Hematopoietic multipotent progenitor cell treated with erythropoietin and hydrocortisone succinate and interleukin-3 and kit ligand, for 15 days (in vitro differentiated cells): ENCODE data around the gene HDAC1.
"Not testable (repeated sequence)": the region's sequence is repeated elsewhere in the genome, so short reads cannot be mapped to it uniquely, and the experiment has no call there.

ENCODE experiments used
- DNase-seq: peaks from one replicate; pipeline ENCODE4 v3.0.0-alpha.2; 2015; ENCODE audit warnings: low spot score

The HDAC1 gene

DNA sequence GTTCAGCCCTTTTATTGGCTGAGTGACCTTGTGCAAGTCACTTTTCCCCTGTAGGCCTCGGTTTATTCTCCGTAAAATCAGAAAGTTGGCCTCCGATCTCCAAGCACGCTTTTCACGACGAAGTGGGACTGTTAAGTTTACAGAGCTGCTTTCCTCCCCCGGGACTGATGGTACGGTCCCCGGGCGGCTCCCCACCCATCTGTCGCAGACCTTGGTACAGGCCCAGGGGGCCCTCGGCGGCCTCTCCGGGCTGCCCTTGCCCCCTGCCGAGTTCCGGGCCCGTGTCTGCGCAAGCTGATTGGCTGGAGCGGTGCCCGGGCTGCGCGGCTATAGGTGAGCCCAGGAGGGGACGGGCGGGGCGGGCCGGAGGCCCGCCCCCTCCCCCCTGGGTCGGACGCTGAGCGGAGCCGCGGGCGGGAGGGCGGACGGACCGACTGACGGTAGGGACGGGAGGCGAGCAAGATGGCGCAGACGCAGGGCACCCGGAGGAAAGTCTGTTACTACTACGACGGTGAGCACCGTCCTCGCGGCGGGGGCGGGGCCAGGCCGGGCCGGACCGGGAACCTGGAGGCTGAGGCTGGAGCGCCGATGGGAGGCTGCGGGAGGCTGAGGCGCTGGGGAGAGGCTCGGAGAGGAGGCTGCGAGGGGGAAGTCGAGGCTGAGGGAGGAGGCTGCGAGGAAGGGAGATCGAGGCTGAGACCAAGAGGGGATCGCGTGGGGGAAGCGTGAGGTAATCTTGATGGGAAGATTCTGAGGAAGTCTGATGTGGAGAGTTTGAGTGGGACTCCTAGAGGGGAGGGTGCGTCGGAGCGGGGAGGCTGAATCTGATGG lies at the start of gene HDAC1:
Gene HDAC1 (plus strand): TSS at position 376 of the 831 bp plus-strand sequence. CDS start 87 bp downstream, at position 463.
- DNase-seq = peak; percentile 97

DNA sequence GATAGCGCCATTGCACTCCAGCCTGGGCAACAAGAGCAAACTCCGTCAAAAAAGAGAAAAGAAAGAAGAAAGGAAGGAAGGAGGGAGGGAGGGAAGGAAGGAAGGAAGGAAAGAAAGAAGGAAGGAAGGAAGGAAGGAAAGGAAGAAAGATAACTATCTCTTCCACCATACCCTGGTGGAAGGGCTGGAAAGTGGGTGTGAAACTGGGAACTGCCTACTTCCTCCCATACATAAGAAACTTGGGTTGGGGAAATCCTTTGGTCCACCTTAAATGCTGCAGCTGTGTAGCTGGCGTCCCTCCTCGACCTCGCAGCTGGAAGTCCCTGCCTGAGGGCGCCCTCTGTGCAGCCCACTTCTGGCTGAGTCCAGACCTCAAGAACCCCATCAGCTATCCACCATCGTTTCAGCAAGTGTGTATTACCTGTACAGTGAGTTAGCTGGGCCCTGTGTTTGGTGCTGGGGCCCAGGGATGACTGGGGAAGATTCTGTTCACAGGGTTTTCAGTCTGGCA lies 49.5 kb upstream of the HDAC1 start:
- no peak for DNase-seq

DNA sequence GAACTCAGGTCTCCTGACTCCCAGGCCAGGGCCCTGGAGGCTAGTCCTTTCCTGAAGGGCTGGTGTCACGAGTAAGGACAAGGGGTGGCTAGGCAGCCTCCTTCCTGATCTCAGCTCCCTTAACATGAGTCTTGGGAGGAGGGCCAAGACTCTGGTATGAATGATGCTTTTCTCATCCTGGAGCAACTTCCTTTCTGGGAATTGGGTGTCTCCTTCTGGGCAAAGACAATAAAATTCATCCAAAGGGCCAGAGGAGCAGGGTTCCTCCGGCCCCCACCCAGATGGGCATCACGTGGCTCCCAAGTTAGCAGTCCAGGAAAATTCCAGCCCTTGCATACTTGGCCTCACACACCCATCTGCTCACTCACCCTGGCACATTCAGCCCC lies 45.0 kb upstream of the HDAC1 start, which contains the start of gene FAM167B:
Gene FAM167B (plus strand): TSS at position 335 of the 386 bp plus-strand sequence. CDS start 200 bp downstream, outside the sequence.
- no peak for DNase-seq

DNA sequence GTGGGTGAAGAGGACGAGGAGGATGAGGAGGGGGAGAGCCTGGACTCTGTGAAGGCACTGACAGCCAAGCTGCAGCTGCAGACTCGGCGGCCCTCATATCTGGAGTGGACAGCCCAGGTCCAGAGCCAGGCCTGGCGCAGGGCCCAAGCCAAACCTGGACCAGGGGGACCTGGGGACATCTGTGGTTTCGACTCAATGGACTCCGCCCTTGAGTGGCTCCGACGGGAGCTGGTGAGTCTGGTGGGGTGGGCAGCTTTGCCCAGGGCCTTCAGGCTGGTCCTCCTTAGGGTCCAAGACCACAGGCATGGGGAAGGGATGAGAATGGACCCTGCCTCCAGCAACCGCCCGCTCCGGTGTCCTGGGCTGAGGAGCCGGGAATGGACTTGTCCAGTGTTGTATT lies 44.4 kb upstream of the HDAC1 start:
- DNase-seq = no peak

DNA sequence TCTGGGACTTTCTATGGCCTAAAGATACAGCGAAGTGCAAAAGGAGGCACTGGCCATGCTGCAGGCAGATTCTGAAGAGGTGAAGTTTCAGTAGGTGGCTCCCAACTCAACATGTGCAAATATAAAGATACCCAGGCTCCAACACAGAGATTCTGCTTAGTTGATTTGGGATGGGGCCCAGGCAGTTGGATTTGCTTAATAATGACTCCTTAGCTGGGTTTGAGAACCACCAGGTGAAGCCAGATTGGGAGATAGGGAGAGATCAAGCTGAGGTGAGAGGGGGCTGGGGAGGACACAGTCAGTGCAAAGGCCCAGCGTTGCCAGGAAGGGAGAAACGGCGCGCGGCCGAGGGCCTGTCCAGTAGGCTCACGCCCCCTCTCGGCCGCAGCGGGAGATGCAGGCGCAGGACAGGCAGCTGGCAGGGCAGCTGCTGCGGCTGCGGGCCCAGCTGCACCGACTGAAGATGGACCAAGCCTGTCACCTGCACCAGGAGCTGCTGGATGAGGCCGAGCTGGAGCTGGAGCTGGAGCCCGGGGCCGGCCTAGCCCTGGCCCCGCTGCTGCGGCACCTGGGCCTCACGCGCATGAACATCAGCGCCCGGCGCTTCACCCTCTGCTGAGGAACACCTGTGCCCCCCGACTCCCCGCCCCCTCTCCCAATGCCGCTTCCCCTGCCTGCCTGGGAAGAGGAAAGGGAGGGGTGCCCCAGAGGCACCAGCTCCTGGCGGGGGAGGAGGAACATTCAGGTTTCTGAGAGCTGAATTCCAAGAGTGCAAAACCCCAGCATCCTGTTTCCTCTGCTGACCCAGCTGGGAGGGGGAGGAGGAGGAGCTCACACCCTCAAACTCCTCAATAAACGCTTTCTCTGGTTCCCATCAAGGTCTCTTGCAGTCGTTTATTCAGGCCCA lies 43.6 kb upstream of the HDAC1 start:
- peak; percentile 75 for DNase-seq

DNA sequence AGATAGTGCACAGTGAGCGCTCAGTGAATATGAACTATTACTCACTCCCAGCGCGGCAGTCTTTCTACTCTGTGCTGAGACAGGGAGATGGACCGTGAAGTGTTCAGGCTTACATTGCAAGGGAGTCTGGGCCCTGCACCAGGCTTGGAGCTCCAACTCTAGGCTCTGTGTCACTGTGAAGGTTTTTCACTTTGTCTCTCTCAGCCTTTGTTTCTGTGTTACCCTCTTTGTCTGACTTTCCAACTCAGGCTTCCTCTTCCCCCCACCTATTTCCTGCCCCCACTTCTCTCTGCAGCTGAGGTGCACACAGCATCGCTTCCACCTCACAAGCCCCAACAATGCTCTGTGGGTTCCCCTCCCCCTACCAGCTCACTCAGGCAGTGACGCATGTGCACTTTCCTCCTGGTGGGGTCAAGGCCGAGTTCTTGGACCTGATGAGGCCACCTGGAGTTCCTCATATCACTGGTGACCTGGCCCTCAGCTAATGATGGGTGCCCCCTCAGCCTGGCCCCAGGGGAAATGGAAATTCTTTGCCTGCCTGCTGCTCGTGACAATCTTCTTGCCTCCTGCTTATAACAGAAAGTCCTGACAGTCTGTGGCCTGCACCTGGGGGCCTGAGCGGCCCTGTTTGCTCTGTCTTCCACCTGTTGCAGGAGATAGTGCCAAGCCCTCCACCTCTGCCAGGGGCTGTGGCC lies 41.9 kb upstream of the HDAC1 start:
- DNase-seq = no peak

DNA sequence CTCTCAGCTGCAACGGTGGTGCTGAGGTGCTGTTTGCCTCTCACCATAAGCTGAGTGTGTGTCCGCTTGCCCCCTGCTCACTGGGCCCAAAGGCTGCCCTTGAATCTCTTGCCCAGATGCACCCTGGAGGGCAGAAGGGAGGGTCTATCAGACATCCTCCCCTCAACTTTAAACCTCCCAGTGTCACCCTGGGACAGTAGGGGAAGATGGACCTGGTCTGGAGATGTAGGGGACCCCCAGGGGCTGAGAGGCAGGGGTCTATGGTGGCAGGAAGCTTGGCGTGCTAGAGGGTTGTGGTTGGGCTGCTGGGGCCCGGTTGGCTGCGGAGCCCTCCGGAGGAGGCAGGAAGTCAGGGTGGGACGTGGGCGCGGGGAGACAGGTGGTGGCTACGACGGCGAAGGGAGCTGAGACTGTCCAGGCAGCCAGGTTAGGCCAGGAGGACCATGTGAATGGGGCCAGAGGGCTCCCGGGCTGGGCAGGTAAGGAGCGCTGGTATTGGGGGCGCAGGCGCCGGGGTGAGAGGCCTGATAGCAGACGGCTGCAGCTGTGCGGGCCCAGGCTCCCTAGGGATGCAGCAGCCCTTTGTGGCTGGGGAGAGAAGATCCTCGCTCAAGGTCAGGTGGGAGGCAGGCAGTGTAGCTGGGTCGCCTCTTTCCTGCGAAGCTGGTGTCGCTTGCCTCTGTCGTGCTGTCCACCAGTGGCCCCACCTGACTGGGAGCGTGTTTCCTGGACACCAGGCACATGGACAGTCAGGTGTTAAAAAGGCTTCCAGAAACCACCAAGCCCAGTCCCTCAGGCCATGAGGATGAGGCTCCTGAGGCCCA lies 40.8 kb upstream of the HDAC1 start, which contains the start of gene LCK:
Gene LCK (plus strand): TSS at position 373 of the 824 bp plus-strand sequence. CDS start 23,065 bp downstream, outside the sequence.
- no peak for DNase-seq

DNA sequence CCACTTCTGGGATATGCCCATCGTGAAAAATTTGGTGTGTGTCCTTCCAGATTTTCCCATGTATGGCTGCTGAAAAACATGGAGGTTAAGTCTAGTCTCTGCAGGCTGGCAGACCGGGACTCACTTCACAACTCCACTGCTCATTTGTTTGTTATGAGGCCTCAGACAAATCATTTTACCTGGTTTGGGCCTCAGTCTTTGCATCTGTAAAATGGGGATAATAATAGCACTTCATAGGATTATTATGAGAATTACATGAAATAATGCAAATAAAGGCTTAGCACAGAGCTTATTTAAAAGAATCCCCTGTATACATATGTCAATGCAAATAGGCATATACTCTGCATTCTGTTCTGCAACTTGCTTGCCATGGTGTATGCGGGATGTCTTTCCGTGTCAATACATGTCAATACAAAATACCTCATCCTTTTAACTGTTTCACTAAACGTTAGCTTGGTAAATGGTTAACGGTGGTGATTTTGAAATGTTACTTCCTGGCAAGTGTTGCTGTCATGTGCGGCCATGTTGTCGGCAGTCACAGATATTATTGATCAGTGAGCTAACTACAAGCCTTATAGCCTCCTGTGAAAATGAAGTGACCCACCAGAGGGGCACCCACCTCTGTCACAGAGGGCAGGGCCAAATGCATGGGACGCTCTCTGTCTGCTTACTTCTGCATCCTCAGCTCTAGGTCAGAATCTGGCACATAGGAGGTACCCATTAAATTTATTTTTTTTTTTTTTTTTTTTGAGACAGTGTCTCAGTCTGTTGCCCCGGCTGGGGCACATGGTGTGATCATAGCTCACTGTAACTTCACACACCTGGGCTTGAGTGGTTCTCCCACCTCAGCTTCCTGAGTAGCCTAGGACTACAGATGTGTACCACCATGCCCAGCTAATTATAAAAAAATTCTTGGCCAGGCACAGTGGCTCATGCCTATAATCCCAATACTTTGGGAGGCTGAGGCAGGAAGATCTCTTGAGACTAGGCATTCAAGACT lies 36.5 kb upstream of the HDAC1 start:
- DNase-seq = no peak

DNA sequence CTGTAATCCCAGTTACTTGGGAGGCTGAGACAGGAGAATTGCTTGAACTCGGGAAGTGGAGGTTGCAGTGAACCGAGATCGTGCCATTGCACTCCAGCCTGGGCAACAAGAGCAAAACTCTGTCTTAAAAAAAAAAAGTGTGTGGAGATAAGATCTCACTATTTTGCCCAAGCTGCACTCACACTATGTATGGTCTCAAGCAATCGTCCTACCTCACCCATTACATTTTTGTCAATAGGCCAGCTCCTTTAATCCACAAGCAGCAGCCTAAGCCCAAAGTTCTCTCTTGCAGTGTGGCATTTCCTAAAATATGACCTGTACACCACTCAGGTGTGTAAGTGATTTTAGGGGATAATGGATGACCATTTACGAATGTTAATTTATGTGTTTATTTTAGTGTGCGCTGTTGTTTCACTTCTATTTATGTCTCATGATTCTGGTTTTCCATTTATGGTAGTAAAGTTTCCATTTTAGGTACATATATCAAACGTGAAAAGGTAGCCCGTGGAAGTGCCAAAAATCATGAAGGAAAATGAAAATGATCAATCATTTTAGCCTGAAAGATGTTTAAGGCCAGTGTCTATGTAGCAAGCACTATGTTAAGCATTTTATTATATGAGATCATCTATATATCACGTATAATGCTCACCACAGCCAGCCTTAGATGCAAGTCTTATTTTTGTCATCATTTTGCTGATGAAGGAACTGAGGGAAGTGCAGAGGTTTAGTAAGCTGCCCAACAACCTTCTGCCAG lies 35.2 kb upstream of the HDAC1 start:
- DNase-seq = no peak

DNA sequence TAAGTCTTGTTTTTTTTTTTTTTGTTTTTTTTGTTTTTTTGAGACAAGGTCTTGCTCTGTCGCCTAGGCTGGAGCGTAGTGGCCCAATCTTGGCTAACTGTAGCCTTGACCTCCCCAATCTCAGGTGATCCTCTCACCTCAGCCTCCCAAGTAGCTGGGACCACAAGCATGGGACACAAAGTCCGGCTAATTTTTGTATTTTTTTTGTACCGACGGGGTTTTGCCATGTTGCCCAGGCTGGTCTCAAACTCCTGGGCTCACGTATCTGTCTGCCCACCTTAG lies 34.7 kb upstream of the HDAC1 start:
- DNase-seq = no peak

DNA sequence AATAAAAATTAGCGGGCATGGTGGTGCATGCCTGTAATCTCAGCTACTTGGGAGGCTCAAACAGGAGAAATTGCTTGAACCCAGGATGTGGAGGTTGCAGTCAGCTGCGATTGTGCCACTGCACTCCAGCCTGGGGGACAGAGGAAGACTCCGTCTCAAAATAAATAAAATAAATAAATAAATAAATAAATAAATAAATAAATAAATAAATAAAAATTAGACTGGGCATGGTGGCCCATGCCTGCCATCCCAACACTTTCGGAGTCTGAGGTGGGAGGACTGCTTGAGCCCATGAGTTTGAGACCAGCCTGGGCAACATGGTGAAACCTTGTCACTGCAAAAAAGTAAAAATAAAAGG lies 28.7 kb upstream of the HDAC1 start:
- not testable (repeated sequence) for DNase-seq

DNA sequence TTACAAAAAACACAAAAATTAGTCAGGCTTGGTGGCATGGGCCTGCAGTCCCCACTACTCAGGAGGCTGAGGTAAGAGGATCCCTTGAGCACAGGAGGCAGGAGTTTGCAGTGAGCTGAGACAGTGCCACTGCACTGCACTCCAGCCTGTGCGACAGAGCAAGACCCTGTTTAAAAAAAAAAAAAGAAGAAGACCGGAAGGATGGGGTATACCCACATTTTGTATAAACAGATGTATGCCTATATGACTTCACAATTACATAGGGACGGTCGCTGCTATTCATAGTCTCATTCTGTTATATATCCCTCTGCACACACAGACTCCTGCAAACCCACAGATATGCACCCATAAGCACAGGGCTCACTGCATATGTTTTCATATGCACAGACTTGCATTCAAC lies 28.1 kb upstream of the HDAC1 start:
- no peak for DNase-seq

DNA sequence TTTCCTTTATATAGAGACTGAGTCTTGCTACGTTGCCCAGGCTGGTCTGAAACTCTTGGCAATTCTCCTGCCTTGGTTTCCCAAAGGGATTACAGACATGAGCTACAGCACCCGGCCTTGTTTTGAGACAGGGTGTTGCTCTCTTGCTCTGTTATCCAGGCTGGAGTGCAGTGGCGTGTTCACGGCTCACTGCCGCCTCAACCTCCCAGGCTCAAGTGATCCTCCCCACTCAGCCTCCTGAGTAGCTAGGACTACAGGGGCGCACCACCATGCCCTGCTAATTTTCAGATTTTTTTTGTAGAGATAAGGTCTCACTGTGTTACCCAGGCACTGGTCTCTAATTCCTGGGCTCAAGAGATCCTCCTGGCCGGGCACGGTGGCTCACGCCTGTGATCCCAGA lies 26.0 kb upstream of the HDAC1 start:
- DNase-seq = no peak

DNA sequence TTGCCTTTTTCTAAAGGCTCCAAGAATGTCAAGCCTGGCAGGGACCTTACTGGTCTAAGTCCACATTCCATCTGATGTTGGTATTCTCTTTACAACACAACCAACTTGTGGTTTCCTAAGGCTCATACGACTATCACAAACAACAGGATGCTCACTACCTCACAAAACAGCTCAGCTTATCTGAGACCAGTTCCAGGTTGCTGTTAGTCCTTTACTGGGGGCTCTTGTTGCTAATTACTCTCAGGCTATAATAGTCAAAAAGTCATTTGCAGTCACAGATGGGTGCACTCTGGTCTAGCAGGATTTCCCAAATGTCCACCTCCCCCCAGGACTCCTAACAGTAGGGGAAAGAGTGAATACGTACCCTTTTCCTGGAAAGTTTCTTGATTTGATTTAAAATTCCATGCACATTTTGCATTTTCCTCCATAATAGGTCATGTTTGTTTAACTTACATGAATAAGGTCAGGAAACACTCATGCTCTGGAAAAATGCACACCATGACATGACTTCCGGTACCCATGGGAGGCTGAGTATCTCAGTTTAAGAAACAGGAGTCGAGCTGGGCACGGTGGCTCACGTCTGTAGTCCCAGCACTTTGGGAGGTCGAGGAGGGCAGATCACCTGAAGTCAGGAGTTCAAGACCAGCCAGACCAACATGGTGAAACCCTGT lies 24.8 kb upstream of the HDAC1 start:
- DNase-seq = no peak

DNA sequence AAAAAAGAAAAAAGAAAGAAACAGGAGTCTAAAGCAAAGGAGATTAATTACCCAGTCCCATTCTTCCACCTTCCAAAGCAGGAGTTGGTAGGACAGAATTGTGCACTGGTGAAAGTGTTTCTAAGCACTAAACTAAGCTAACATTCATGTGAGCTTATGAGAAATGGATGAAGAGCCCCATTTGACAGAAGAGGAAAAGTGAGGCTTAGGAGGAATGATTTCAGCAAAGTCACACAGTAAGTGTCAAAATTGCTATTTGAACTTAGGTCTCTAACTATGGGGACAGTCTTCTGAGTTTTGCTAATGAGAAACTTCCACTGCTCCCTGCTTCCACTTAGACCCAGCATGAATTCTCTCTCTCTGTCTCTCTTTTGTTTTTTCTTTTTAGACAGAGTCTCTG lies 22.1 kb upstream of the HDAC1 start:
- no peak for DNase-seq

DNA sequence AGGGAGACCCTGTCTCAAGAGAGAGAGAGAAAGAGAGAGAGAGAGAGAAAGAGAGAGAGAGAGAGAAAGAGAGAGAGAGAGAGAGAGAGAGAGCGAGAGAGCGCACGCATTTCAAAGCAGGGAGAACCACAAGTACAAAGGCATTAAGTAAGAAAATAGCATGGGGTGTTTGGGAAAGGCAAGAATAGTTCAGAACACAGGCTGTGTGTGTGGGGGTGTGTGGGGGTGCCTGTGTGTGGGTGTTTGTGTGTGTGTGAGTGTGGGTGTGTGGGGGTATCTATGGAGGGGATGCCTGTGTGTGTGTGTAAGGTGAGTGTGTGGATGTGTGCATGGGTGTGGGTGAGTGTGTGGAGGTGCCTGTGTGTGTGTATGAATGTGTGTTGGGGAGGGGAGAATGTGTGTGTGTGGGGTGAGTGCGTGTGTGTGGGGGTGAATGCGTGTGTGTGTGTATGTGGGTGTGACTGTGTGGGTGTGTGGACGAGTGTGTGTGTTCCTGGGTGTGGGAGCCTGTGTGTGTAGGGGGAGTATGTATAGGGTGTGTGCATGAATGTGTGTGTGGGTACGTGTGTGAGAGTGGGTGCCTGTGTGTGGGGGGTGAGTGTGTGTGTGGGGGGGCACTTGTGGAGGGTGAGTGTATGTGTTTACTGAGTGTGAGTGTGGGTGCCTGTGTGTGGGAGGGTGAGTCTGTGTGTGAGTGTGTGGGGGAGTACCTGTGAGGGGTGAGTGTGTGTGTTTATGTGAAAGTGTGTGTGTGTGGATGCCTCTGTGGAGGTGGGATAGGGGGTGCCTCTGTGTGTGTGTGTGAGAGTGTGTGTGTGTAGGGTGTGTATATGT lies 19.1 kb upstream of the HDAC1 start:
- DNase-seq = no peak

DNA sequence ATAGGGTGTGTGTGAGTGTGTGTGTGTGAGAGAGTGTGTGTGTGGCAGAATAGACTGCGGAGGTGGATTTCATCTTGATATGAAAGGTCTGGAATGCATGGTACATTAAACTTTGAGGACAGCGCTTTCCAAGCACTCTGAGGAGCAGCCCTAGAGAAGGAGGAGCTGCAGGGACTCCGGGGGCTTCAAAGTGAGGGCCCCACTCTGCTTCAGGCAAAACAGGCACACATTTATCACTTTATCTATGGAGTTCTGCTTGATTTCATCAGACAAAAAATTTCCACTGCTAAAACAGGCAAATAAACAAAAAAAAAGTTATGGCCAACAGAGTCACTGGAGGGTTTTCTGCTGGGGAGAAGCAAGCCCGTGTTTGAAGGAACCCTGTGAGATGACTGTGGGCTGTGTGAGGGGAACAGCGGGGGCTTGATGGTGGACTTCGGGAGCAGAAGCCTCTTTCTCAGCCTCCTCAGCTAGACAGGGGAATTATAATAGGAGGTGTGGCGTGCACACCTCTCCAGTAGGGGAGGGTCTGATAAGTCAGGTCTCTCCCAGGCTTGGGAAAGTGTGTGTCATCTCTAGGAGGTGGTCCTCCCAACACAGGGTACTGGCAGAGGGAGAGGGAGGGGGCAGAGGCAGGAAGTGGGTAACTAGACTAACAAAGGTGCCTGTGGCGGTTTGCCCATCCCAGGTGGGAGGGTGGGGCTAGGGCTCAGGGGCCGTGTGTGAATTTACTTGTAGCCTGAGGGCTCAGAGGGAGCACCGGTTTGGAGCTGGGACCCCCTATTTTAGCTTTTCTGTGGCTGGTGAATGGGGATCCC lies 18.3 kb upstream of the HDAC1 start:
- DNase-seq = no peak
